BJ (cell line): ENCODE measurements around the gene SGK1. TPM values are rescaled to one million over a fixed set of nuclear protein-coding genes. Genes with fewer than 3 reads are reported as not detected.
"Not testable (repeated sequence)": the region's sequence is repeated elsewhere in the genome, so short reads cannot be mapped to it uniquely, and the experiment has no call there.

Source experiments
- CTCF ChIA-PET: fragments of 350-600 bp; formaldehyde crosslinking; extraction: SDS; loops from one replicate; lab custom pipeline; 2021; ENCODE audit warnings: antibody characterized with exemption, inconsistent platforms; lab: Yijun Ruan, JAX
- POLR2A ChIA-PET: fragments of 300-600 bp; sonication (Branson Sonifier 250); formaldehyde crosslinking; extraction: SDS; loops from one replicate; lab custom pipeline; 2021; ENCODE audit warnings: antibody characterized with exemption; lab: Charles Lee
- DNase-seq: peaks from one replicate; pipeline ENCODE4 v3.0.0-alpha.2; 2011; ENCODE audit warnings: low read depth
- H3K27me3 ChIP-seq: 2 replicates; pipeline ENCODE4 v1.6.0; 2011; ENCODE audit warnings: low read length; ENCODE audit not compliant: control insufficient read depth, insufficient read depth
- H3K36me3 ChIP-seq: 2 replicates; pipeline ENCODE4 v1.5.1; 2011; ENCODE audit warnings: low read length; ENCODE audit not compliant: control insufficient read depth, insufficient read depth
- H3K4me3 ChIP-seq: 2 replicates; pipeline ENCODE4 v1.5.1; 2011; ENCODE audit warnings: low read depth, mild to moderate bottlenecking, control low read depth, low read length
- CTCF ChIP-seq: IDR thresholded peaks from 2 replicates; pipeline ENCODE4 v1.5.1; 2011; ENCODE audit warnings: low read depth, mild to moderate bottlenecking, control low read depth, inconsistent platforms, low read length, moderate library complexity; ENCODE audit not compliant: insufficient read depth
- polyA plus RNA-seq: library from polyadenylated mRNA; depleted of rRNA; stranded (reverse); fragments of >200 nt; gene quantifications from 2 replicates; pipeline ENCODE4 v1.2.3, GENCODE V29; 2011

The SGK1 gene
- polyA plus RNA-seq, 1 experiment, result 179 TPM

GRCh38 chr6:134261766-134262165, 56.1 kb downstream of the SGK1 start:
- H3K27me3 ChIP-seq, result no peaks in the 10 kb centered on the region
- POLR2A ChIA-PET, result no interaction called here
- TF ChIP-seq CTCF, result no peak
- H3K36me3 ChIP-seq, result no peaks in the 10 kb centered on the region
- no peak overlapping the region for H3K4me3 ChIP-seq
- CTCF ChIA-PET, result interaction anchor here (0.6 to 1.3 kb wide), 2 partner anchors 9 to 1972 kb away, joined by 3 read pairs; no protein-coding TSS in a partner anchor
- DNase-seq, result no peak

DNA sequence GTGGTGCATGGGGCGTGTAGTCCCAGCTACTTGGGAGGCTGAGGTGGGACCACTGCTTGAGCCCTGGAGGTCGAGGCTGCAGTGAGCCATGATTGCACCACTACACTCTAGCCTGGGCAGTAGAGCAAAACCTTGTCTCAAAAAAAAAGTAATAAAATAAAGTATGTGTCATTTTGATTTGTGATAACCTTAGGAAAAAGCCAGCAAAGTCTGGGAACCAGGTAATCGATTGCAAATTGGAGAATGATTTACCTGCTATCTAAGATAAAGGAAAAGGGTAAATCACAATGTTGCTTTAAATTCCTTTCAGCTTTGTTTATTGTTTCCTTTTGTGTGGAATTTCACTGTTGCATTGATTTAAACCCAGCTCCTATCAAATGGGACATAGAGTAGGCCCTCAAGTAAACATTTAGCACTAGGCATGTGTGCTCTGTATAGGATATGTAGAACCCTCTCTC, 59.0 kb downstream of the SGK1 start:
- no peak for TF ChIP-seq CTCF
- Histone ChIP-seq H3K27me3 (no peaks in the 10 kb centered on the region), H3K4me3 (no peak overlapping the region), H3K36me3 (no peaks in the 10 kb centered on the region)
- POLR2A ChIA-PET, result no interaction called here
- no peak for DNase-seq
- CTCF ChIA-PET, result no interaction called here

DNA sequence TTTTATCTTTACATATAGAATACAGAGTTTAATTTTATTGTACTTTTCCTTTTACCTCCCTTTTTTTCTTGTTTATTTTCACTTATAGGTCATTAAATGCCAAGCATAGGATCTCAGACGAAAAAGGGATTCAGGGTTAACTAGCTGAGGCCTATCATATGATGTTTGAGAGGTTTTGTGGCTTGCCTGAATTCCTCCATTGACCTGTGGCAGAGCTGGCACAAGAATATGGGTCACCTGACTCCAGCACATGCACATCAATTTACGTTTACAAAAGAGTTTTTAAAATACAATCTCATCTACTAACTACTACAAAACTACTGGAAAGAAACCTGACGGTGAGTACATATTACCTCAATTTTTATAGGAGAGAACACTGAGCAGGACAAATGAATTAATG, 60.4 kb downstream of the SGK1 start:
- H3K4me3 ChIP-seq, result no peak overlapping the region
- H3K27me3 ChIP-seq, result no peaks in the 10 kb centered on the region
- POLR2A ChIA-PET, result no interaction called here
- DNase-seq, result no peak
- TF ChIP-seq CTCF, result no peak
- CTCF ChIA-PET, result no interaction called here
- no peaks in the 10 kb centered on the region for H3K36me3 ChIP-seq

DNA sequence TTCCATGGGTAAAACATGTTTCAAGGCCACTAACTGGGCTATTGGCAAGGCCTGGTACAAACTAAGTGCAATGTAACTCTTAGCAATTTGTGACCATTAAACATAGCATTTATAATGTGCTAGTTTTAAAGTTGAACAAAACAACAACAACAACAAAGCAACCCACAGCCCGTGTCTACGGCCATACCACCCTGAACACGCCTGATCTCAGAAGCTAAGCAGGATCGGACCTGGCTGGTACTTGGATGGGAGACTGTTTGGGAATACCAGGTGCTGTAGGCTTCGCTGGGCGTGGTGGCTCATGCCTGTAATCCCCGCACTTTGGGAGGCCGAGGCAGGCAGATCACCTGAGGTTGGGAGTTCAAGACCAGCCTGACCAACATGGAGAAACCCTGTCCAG, 61.0 kb downstream of the SGK1 start:
- H3K4me3 ChIP-seq, result no peak overlapping the region
- H3K36me3 ChIP-seq, result no peaks in the 10 kb centered on the region
- no peaks in the 10 kb centered on the region for H3K27me3 ChIP-seq
- no peak for TF ChIP-seq CTCF
- ChIA-PET POLR2A (no interaction called here), CTCF (interaction anchor here (0.8 kb wide), 1 partner anchor 78 kb away, joined by 3 read pairs; no protein-coding TSS in a partner anchor)
- no peak for DNase-seq

GRCh38 chr6:134255280-134255679, 62.6 kb downstream of the SGK1 start:
- POLR2A ChIA-PET, DNase-seq, H3K4me3 ChIP-seq, CTCF ChIA-PET, H3K36me3 ChIP-seq, H3K27me3 ChIP-seq: not testable (repeated sequence)

DNA sequence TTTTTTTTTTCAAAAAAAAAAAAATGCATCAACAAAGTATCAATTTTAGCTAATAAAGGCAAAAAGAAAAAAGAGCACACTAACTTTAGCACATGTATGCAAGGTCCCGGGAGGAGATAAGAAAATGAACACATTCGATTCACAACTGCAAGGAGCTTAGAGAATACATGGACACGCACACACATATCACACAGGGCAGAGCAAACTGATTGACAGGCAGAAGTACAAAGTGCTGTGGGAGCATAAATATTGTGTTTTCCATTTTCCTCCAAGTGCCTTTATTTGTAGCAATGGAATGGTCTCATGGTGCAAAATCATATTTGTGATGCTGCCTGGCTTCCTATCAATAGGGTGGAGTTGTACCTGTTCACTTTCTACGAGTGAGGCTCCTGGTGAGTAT, 63.8 kb downstream of the SGK1 start:
- TF ChIP-seq CTCF, result no peak
- no peaks in the 10 kb centered on the region for H3K36me3 ChIP-seq
- CTCF ChIA-PET, result no interaction called here
- no peak for DNase-seq
- no peaks in the 10 kb centered on the region for H3K27me3 ChIP-seq
- POLR2A ChIA-PET, result no interaction called here
- H3K4me3 ChIP-seq, result no peak overlapping the region
